ENCODE data around the gene TBC1D3B.
"Not testable (repeated sequence)": the region's sequence is repeated elsewhere in the genome, so short reads cannot be mapped to it uniquely, and the experiment has no call there.

DNA sequence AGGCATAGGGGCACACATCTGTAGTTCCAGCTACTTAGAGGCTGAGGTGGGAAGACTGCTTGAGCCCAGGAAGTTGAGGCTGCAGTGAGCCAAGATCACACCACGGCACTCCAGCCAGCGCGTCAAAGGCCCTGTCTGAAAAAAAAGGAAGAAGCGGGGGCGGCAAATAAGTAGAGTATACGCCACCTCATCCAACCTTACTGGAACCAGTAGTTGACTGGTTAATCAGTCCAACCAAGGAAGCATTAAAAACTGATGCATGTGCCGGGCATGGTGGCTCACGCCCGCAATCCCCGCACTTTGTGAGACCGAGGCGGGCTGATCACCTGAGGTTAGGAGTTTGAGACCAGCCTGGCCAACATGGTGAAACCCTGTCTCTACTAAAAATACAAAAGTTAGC is 46.5 kb upstream of the TBC1D3B start:
- TF ChIP-seq, protein P1, sequence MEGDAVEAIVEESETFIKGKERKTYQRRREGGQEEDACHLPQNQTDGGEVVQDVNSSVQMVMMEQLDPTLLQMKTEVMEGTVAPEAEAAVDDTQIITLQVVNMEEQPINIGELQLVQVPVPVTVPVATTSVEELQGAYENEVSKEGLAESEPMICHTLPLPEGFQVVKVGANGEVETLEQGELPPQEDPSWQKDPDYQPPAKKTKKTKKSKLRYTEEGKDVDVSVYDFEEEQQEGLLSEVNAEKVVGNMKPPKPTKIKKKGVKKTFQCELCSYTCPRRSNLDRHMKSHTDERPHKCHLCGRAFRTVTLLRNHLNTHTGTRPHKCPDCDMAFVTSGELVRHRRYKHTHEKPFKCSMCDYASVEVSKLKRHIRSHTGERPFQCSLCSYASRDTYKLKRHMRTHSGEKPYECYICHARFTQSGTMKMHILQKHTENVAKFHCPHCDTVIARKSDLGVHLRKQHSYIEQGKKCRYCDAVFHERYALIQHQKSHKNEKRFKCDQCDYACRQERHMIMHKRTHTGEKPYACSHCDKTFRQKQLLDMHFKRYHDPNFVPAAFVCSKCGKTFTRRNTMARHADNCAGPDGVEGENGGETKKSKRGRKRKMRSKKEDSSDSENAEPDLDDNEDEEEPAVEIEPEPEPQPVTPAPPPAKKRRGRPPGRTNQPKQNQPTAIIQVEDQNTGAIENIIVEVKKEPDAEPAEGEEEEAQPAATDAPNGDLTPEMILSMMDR (IDR thresholded peaks at IDR 0.05) = not testable (repeated sequence)
- TF ChIP-seq EP300, POLR2A, POLR2AphosphoS5 (IDR thresholded peaks at IDR 0.05): not testable (repeated sequence)
